Fibroblast of skin of right quadriceps (primary cell): Measurements from ENCODE around the gene LPCAT1.
A peak's percentile ranks its signal among the peaks of the same experiment; 100 is the strongest.

Experiments
- DNase-seq: peaks from one replicate; pipeline ENCODE4 v3.0.0-alpha.2; 2013

Gene LPCAT1

GRCh38 chr5:1494780-1495524 is 28.8 kb downstream of the LPCAT1 start:
- no peak for DNase-seq

DNA sequence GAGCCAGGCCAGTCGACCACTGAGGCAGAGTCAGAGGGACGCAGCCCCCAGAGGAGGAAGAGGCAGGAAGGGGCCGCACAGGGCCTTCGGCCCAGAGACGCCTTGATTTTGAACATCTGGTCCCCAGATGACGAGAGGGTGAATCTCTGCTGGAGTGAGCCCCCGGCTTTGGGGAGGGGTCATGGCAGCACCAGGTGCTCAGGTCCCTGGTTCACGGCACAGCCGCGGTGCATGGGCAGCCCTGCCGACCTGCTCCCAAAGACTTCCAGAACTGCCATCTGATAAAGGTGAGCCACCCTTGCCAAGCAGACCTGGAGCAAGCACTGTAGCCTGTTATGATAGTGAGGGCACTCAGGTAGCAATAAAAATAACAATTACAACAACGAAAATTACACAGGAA is 29.8 kb downstream of the LPCAT1 start:
- DNase-seq: no peak

DNA sequence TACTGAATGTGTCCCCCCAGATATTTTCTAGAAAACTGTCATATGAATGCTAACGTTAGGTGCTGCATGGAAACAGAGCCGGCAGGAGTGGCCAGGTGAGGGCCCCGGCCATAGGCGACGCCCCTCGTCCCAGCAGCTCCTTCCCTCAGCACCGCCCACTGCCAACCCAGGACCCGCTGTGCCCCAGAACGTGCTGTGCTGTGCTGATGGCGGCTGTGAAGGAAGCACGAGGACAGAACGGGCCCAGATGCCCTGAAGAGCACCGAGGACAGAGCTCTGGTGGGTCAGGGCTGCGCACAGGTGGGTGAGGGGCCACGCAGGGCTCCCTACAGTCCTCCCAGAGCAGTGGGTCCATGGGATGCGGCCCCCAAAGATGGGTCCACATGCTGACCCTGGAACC is 30.3 kb downstream of the LPCAT1 start:
- no peak for DNase-seq

DNA sequence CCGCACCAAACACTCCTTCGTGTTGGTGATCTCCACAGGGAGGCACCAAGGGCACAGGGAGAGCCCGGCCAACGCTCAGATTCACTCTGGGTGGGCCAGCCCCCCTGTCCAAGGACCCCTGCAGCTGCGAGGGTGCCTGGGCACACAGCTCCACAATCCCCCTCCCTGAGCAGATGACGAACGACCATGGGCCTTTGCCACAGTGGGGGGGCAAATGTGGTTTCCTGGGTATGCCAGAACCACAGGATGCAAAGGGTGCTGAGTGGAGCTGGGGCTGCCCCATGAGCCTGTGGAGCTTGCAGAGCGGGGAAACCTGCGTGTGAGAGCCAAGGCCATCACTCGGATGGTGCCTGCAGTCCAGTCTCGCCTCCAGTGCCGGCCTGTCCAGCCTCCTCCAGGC is 31.0 kb downstream of the LPCAT1 start:
- no peak for DNase-seq

DNA sequence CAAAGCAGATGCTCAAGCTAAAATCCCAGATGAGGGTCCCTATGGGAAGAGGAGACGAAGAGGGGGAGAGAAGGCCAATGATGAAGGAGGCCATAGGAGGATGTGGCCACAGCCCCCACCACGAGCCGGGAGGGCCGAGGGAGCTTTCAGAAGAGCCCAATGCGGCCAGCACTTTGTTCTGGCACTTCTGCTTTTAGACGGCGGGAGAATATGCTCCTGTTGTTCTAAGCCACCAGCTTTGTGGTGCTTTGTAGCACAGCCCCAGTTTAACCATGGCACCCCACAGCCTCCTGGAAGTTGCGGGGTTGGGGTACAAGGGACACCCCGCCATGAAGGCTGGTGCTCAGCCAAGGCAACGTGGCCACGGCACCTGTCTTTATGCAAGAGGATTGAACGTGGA is 33.4 kb downstream of the LPCAT1 start:
- DNase-seq: no peak

- no peak for DNase-seq
Observed at GRCh38 chr5:1489754-1490153, 34.0 kb downstream of the LPCAT1 start.

- DNase-seq: peak; percentile 59
Observed at GRCh38 chr5:1488882-1489680, 34.7 kb downstream of the LPCAT1 start.

DNA sequence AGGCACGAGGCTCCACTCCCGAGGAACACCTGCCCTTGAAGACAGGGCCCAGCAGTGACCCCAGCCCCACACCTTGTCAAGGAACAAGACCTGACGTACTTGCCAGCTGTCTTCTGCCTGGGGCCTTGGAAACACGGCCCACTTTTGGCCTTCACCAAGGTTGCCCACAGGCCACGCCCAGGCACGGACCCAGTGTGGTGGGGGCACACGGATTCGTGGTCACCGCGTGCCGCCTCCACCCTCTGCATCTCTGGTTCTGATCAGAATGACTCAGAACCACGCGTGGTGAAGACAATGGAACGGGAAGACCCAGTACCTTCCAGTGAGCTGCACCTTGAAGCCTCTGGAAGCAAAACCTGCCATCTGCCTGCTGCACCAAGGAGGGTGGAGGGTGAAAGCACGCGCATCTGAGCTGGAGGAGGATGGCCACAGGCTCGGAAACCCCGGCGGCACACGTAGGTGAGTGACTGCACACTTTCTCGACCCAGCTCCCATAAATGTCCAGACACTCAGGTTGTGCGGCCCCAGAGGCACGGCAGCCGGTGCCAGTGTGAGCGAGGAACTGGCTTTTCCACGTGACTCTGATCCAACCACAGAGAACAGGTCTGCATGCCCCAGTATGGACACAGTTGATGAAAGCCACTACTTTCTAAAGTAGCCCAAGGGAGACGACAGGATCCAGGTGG is 36.5 kb downstream of the LPCAT1 start:
- no peak for DNase-seq

GRCh38 chr5:1486271-1486670 is 37.5 kb downstream of the LPCAT1 start:
- no peak for DNase-seq

DNA sequence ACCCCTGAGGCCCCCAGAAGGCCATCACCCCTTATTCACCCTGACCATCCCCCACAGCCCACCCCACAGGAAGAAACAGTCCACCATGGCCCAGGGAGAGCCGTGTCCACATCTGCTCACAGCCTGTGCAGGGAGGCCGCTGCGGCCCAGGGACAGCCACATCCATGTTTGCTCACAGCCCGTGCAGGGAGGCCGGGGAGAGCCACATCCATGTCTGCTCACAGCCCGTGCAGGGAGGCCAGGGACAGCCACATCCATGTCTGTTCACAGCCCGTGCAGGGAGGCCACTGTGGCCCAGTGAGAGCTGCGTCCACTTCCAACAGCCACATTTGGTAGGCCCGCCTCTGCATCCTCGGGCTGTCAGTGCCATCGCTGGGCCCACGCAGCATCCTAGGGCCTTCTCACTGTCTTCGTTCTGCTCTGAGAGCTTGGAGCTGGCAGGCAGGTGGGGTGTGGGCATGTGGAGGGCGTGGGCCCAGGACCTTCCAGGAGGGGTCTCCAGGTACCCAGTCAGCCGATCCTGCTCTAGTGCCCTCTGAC is 38.1 kb downstream of the LPCAT1 start:
- DNase-seq: no peak

DNA sequence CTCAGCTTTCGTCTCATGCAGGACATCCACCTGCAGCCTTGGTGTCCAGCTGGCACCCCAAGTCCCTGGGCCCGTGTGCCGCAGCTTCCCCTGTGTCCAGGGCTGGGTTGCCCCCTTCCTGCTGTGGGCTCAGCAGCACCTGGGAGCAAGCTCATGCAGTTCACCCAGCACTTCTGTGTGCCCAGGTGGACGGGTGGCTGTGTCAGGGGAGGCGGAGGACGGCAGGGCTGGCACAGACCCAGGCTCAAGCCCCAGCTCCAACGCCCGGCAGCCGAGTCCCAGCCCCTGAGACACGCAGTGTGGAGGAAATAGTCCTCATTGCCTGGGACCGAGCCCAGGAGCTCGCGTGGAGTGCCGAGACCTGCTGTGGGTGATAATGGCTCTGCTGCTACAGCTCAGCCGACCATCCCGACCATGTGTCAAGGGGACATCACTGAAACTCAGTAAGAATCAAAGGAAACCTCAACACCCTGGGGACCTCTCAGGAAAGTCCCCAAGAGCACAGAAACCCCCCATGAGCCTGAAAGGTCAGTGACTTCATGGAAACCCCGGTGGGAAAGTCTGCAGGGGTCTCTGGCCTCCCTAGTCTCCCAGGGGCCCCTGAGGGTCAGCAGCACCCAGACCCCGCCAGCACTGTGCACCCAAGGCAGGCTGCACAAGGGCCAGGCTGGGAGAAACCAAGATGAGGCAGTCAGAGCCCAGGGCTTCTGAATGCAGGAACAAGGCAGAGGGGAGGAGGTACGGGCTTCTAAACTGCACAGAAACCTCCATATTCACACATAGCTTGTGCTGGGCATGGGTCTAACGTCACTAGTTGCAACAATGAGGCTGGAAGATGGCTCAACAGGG is 38.8 kb downstream of the LPCAT1 start:
- DNase-seq: no peak

DNA sequence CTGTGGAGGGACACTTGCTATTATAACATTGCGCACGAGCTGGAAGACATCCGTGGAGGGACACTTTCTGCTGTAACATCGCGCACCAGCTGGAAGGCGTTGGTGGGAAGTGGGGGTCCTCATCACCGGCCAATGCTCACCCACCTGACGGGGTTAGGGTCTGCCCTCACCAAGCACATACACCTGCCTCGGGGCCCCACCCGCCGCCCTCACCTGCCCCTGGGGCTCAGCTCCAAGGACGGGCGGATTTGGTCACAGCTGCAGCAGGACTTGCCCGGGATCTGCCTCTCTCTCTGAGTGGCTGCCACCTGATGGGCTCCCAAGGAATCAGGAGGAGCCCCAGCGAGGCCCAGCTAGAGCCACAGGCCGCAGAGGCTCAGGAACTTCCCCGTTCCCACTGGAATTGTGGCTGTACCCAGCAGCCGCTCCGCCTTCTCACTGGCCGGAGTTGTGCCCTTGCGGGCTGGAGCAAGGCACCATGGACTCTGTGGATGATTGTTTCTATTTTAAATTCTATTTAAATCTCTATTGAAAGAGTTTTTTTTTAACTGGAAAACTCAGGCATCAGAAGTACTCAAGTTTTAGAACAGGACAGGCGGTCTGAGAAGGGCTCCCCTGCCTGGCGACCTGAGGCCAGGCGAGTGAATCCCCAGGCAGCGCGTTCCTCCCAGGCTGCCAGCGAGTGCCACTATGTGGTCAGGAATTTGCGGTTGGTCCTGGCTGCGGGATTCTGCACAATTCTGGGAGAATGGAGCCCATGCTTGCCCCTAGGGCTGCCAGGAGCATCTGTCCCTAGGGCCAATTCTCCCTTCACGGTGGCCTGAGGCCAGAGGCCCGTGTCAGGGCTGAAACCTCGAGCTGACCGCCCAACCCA is 39.7 kb downstream of the LPCAT1 start:
- no peak for DNase-seq

GRCh38 chr5:1483064-1483463 is 40.7 kb downstream of the LPCAT1 start:
- DNase-seq: no peak

GRCh38 chr5:1481959-1482331 is 41.8 kb downstream of the LPCAT1 start:
- no peak for DNase-seq

DNA sequence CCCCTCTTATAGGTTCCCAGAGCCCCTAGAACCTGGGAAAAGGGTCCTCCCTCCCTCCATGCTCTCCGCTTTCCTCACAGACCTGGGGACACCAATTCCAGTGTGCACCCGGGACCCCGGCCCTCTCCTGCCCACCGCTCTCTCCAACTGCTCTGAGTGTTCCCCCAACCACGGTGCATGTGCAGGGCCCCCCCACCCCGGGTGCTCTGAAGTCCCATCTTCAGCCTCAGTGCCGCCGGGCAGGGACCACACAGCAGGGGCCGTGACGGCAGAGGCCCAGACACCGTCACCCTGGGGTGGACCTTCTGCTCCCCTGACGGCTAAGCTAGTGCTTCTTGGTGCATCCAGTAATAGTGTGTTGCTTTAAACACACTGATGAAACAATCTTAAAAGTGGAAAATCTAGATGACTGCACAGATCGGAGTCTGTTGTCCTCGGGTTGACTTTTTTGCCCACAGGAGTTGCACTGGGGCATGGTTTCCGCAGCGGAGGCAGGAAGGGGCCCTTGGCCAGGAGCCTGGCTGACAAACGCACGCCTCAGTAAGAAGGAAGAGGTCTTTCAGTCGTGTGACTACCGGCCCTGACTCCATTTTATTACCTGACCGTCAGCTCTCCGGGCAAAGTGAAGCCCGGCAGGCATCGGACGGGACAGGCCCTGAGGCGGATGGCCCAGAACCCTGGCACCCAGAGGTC is 42.3 kb downstream of the LPCAT1 start:
- no peak for DNase-seq

DNA sequence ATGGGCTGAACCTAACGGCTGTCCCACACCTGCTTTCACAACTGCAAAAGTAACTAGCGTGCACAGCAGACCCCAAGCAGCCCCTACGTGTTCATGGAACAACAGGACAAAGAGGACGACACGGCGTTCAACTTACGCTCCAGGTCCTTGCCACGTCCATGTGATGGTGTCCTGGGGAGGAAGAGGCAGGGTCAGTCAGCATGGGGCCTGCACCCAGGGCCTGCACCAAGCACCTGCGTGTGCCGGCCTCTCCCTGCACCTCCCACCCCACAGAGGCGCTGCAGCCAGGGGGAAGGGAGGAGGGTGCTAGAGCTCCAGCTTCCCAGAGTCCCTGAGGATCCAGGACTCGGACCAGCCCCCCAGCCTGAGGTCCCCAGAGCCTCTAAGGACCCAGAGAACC is 43.0 kb downstream of the LPCAT1 start:
- DNase-seq: no peak

- DNase-seq: no peak
Observed at GRCh38 chr5:1480217-1480616, 43.5 kb downstream of the LPCAT1 start.

DNA sequence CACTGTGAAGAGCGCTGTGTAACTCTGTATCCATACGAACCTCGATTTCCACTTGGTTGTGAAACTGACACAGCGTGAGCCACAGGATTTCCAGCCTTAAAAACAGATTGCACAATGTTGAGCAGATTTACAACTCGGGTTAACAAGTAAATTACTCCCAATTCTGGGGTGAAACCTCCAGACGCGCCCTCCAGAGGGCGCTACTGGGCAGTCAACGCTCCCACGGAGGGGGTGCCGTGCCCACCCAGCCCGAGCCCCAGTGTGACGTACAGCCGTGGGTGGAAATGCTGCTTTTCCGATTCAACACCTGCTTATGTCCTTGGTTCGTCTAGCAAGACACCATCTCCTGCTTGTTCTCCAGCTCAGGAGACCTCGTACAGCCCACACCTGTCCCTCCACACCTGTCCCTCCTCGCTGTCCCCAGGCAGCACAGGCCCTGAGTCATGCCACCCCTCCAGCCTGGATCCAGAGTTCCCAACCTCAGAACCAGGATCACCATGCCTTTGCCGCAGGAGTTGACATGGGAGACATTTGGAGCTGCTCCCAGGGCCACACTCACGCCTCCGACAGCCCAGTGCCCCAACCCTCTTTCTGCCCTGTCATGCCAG is 44.1 kb downstream of the LPCAT1 start:
- DNase-seq: peak; percentile 48

GRCh38 chr5:1479066-1479465 is 44.7 kb downstream of the LPCAT1 start:
- no peak for DNase-seq

DNA sequence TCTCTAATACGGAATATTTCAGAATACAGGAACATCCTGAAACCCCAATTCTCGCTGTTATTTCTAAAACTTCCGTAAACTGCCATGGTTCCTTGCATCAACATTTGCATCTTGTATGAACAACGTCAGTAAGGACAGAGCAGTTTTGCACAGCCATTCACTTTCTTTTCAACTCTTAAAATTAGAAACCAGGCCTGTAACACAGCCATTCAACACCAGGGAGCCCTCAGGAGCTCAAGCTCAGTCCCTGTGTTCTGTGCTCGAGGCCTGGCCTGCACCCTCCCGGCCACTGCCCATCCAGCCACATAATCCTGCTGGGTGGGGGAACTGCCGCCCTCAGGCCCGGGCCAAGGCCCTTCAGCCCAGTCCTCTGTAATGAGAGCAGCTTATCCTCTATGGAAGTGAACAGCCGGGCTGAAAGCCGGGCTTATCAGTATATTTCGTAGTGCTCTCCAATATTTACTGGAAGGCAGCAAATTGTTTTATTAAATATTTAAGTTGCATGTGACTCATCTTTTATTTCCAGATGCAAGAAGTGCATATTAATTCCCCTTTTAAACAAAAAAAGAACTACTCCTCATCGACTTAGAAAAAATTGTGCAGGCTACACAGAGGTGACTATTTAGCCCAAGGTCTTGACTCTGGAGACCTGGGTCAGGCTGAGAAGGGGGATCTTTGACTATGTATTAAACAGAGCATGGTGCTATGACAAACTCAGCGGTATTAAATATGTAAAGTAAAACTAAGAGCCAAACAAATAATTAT is 45.3 kb downstream of the LPCAT1 start:
- DNase-seq: no peak
